Measurements from ENCODE around the gene GCAT.
"Not testable (repeated sequence)": the region's sequence is repeated elsewhere in the genome, so short reads cannot be mapped to it uniquely, and the experiment has no call there.

GCAT gene

DNA sequence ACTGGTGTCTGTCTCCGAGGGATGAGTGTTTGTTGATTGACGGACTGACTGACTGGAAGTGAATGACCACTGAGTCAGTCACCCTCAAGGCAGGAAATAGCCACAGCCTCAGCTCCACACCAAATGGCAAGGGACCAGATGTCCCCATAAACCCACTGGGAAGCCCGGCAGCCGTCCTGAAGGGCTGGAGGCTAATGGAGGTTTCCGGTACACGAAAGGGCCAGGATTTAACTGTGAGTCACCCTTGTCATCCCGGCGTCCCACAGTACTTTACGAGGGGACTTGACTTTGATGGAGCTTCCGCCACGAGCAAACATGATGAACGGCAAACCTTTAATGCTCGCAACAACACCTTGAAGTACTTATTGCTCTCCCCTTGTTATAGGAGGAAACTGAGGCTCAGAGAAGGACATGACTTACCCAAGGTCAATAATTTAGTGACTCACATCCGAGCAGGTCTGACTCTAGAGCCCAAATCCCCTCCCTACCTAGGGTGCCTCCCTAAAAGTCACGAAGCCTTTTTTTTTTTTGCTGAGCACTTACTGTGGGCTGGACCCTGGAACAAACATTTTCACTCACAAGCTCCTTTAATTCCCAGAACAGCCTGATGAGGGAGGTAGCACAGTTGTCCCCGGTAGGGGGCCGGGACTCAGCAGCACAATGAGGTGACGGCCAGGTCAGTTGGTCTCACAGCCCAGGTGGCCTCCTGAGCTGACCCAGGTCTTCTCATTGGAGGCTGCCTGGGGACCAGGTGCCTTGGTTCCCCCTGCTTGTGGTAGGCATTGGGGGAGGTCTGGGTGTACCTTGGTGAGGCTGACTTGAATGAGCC lies 25.2 kb upstream of the GCAT start:
- no peak for DNase-seq

DNA sequence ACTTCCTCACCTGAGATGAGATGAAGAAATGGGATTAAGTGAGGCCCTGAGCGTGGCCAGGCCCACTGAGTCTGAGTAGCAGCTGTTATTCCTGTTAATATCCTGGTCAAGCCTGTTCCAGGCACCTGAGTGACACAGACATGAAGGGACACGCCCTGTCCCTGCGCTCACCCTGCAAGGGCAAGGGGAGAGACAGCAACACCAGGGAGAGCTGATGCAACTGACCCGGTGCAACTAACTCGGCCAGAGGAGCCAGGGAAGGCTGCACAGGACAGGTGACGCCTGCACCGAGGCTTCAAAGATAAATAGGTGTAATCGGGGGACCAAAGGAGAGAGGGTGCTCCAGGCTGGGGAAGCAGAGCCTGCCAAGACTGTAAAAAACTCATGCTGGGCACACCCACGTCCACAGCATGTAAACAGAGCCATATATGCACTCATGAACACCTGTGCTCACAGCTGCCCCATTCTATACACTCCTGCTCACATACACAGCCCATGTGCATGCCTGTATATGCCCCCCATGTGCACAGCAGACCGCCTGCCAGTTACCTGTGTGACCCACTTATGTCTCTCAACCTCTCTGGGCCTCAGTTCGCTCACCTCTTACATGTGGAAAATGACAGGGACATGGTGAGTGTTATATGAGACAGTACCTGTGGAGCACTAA lies 22.8 kb upstream of the GCAT start:
- DNase-seq, result no peak

DNA sequence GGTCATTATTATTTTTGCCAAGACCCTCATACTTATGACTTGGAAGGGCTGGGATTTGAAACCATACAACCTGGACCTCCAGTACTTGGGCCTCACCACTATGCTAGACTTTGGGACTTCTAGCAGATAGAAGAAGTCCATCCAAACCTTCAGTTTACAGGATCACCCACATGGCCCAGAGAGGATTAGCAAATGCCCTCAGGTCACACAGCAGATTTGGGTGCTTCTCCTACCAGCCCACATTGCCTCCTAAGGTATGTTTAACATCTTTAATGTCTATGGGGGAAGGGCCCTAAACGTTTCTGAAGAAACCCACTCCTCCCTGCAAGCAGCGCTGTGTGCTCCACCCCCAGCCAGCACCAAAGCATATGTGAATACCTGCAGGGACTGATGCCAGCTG lies 17.5 kb upstream of the GCAT start:
- DNase-seq, result no peak

DNA sequence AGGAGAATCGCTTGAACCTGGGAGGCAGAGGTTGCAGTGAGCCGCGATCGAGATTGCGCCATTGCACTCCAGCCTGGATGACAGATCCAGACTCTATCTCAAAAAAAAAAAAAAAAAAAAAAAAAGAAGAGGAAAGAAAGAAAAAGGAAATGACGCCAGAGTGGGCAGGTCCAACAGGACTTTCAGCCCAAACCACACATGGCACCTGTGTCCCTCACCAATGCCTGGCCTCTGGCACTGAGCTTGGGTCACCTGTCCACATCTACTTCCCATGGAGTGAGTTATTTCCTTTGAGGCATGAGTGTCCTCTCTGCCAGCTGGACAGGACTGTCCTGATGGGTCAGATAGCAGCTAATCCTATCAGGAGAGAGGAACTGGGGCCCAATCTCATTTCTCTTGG lies 15.2 kb upstream of the GCAT start:
- DNase-seq, result no peak

DNA sequence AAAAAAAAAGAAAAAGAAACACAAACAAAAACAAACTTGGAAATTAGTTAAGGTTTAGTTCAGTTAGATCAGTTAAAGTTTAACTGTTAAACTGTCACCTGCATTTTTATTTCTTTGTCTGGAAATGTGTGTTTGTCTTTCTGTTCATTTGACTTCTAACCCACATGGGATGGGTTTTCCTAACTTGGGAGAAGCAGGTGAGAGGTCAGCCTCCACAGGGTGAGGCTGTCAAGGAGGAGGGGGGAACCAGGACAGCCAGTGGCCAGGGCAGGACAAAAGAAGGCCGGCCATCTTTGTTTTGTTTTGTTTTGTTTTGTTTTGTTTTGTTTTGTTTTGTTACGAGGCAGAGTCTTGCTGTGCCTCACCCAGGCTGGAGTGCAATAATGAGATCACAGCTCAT lies 13.4 kb upstream of the GCAT start:
- no peak for DNase-seq

DNA sequence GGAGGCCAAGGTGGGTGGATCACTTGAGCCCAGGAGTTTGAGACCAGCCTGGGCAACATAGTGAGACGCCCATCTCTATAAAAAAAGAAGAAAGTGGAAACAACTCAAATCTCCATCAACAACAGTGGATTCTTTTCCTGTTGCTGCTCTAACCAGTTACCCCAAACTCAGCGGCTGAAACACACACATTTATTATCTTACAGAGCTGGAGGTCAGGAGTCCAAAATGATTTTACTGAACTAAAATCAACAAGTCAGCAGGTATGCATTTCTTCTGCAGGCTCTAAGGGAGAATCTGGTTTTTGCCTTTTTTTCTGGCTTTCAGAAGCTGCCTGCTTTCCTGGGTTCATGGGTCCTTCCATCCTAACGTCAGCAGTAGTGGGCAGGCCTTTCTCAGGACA lies 11.7 kb upstream of the GCAT start:
- DNase-seq, result no peak

DNA sequence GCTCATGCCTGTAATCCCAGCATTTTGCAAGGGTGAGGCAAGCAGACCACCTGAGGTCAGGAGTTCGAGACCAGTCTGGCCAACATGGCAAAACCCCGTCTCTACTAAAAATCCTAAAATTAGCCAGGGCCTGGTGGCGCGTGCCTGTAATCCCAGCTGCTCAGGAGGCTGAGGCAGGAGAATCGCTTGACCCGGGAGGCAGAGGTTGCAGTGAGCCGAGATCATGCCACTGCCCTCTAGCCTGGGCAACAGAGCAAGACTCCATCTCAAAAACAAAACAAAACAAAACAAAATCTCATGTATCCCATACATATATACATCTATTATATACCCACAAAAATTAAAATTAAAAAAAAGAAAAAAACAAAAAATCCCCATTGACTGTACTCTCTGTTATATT lies 10.5 kb upstream of the GCAT start:
- not testable (repeated sequence) for DNase-seq

DNA sequence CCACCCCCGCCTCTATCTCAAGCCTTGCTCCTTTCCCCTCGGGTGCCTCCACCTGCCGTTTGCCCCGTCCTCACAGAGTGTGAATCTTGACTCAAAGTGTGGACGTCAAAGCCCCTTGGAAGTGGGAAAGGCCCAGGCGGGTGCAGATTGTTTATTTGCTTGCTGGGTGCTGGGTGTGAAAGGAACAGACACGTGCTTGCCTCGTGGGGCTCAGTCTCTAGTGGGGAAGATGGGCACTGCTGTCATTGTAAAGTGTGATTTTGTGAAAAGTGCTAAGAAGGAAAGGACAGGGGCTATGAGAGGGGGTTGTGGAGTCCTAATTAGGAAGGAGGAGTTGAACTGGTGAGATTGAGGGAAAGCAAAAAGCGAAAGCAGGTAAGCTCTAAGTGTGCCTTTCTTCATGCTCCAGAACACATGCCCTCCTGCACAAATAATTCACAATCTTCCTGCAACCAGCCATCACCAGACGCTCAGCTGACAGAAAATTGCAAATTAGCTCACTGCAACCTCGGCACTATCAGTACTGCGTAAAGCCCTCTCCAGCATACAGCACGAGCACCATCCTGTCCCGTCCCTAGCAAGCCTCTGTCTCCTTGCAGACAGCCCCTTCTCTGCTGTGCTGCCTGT lies 9.7 kb upstream of the GCAT start:
- DNase-seq, result no peak

DNA sequence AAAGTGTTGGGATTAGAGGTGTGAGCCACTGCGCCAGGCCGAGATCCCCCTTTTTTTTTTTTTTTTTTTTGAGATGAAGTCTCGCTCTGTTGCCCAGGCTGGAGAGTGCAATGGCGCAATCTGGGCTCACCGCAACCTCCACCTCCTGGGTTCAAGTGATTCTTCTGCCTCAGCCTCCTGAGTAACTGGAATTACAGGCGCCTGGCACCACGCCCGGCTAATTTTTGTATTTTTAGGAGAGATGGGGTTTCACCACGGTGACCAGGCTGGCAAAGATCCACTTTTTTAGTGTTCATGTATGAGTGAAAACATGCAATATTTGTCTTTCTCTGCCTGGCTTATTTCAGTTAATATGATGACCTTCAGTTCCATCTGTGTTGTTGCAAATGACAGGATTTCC lies 7.8 kb upstream of the GCAT start:
- DNase-seq, result not testable (repeated sequence)

DNA sequence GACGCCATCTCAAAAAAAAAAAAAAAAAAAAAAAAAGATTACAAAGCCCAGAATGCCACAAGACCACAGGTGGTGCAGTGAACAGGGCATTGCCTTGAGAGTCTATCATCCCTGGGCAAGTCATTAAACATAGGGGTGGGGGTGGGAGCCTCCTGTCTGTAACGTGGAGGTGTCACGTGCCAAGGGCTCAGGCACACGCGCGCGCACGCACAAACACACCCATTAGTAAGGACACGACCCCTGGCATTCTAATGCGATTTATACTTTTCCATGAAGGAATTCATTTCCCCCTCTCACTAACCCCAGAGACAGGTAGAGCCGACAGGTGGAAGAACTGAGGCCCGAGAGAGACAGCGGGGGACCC lies 5.8 kb upstream of the GCAT start:
- DNase-seq, result no peak

DNA sequence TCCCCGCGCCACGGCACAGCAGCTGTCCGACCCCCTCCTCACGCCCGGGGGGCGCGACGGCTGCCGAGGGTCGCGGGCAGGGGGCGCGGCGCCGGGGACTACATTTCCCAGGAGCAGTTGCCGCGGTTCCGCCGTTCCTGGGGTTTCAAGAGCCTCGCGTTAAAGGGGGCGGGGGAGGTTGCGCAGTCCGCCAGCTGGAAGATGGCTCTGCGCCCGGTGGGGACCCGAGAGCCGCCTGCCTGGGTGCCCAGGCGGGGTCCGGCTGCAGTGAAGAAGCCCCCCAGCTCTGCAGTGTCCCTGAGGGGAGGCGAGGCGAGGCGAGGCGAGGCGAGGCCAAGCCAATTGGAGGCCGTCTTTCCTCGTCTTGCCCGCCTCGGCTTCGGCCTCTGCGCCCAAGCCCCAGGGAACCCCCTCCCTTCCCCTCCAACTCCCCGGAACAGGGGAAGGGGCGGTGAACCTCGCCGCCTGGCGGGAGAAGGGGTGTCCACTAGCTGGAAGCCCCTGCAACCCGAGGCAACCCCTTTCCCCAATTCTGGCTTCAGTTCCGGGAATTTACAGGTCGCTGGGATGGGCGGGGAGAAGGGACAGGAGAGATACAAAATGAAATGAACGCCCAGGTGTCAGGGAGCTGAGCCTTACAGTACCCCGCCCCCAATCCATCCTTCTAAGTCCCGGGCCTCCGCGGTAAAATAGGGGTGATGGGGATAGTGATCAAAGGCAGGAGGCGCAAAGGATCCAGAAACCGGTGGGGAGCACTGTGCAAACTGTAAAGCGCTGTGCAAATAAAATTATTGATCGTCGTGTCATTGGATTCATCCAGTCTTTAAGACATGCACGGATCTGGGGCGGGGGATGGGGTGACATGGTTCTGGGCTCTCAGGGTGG lies 5.2 kb upstream of the GCAT start:
- peak in 3 of 4 experiments; percentile 49 to 80 (median 73) for DNase-seq

DNA sequence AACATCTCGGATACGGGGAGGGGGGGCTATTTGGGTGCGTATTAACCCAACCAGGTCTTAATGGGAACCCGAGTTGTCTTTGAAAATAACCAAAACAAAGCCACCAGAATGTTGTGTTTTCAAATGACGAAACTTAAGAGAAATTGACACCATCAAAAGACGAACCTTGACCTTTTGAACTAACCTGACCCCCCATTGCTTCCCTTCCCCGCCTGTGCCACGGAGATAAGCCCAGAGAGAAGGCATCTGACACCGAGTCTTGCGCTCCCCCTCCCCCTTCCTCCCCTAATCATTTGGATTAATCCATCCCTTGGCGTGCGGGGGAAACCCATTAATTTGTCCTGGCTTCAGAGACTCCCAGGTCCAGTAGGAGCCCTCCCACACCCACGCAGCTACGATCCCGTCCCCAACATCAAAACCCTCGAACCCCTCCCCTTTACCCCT lies 4.5 kb upstream of the GCAT start:
- no peak for DNase-seq

DNA sequence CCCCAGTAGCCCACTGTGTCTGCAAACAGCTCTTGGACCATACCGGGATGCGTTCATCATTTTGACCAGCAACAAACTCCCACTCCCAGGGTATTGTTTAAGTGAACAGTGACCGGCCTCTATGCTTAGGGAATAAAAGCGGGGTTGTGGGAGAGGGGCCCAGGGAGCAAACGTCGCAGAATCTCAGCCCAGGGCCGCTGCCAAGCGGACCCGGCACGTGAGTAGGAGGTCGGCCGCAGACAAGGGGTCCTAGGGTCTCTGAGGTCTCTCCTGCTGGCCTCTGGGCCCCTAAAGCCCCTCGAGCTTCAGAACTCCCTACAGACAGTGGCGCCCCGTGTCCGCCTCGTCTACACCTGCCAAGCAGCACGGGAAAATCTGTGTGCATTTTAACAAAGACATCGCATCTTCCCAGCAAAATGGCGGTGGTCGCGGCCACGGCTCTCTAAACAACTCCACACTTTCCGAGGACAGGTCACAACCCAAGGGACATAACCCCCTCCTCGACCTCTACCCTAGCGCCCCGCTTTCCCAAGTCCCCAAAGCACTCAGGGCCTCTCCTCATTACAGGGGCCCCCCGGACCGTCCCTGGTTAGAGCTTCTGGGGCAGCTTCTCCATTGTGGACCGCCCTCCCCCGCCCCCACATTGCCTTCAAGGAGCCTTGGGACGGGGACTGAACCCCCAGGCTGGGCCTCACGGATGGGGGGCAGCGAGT lies 3.9 kb upstream of the GCAT start:
- DNase-seq, result no peak

DNA sequence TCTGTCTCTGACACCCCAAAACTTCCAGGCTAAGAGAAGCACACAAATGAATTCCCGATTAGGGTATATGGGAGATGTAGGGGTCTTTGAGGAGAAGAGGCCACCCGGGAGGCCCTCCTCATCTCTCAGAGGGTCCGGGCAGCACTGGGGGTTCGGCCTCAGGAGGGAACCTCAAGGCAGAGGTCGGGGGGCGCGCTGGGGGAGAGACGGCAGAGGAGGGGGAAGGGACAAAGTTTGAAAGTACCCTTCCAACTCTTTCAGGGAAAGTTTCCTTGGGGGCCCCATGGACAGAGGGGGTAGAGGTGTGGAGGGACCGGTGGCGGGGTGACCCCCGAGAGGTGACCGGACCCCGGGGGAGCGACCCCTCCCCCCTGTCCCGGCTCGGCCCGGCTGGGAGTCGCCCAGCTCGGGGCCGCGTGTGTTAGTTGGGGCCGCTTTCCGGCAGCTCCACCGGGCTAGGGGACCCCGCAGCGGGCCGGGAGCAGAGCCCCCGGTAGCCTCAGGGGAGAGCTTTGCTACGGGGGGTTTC lies 3.3 kb upstream of the GCAT start:
- DNase-seq, result peak in 2 of 4 experiments; percentile 27 to 39

DNA sequence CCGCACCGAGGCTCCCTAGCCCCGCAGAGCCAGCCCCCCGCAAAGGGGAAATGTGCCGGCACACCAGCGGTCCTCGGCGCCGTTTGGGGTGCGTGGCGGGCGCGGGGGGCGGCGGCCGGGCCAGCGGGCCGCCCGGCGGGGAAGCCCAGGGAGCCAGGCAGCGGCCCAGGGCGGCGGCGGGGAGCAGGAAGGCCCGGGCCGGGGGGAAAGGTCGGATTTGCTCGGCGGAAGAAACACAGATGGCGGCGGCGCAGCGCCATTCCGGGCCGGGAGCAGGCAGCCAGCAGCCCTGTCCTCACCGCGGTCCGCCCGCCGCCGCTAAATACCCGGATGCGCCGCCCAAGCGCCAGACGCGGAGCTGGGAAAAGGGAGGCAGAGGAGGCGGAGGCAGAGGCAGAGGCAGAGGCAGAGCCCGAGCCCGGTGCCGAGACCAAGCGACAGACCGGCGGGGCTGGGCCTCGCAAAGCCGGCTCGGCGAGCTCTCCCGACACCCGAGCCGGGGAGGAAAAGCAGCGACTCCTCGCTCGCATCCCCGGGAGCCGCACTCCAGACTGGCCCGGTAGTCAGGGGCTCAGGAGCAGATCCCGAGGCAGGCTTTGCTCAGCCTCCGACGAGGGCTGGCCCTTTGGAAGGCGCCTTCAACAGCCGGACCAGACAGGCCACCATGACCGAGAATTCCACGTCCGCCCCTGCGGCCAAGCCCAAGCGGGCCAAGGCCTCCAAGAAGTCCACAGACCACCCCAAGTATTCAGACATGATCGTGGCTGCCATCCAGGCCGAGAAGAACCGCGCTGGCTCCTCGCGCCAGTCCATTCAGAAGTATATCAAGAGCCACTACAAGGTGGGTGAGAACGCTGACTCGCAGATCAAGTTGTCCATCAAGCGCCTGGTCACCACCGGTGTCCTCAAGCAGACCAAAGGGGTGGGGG lies 2.6 kb upstream of the GCAT start:
- DNase-seq, result peak; percentile 82 to 93 (median 90)

DNA sequence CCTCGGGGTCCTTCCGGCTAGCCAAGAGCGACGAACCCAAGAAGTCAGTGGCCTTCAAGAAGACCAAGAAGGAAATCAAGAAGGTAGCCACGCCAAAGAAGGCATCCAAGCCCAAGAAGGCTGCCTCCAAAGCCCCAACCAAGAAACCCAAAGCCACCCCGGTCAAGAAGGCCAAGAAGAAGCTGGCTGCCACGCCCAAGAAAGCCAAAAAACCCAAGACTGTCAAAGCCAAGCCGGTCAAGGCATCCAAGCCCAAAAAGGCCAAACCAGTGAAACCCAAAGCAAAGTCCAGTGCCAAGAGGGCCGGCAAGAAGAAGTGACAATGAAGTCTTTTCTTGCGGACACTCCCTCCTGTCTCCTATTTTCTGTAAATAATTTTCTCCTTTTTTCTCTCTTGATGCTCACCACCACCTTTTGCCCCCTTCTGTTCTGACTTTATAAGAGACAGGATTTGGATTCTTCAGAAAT lies 1.9 kb upstream of the GCAT start:
- no peak for DNase-seq

DNA sequence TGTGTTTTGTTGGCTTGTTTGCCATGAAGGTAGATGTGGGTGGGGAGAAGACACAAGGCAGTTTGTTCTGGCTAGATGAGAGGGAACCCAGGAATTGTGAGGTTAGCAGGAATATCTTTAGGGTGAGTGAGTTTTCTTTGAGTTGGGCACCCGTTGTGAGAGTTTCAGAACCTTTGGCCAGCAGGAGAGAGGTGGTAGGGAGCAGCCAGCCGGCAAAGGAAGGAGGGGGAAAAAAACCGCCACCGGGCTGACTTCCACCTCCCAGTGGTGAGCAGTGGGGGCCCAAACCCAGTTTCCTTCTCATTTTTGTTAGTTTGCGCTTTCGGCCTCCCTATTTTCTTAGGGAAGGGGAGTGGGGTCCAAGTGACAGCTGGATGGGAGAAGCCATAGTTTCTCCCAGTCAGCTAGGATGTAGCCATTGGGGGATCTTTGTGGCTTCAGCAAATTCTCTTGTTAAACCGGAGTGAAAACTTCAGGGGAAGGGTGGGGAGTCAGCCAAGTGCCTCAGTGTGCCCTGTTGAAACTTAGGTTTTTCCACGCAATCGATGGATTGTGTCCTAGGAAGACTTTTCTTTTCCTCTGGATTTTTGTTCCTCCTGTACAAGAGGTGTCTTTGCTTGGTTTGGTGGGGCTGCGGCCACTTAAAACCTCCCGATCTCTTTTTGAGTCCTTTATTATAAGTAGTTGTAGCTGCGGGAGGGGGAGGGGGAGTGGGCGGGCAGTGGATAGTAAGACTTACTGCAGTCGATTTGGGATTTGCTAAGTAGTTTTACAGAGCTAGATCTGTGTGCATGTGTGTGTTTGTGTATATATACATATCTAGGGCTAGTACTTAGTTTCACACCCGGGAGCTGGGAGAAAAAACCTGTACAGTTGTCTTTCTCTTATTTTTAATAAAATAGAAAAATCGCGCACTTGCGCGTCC lies 1.1 kb upstream of the GCAT start:
- peak in 3 of 4 experiments; percentile 20 to 55 (median 31) for DNase-seq

DNA sequence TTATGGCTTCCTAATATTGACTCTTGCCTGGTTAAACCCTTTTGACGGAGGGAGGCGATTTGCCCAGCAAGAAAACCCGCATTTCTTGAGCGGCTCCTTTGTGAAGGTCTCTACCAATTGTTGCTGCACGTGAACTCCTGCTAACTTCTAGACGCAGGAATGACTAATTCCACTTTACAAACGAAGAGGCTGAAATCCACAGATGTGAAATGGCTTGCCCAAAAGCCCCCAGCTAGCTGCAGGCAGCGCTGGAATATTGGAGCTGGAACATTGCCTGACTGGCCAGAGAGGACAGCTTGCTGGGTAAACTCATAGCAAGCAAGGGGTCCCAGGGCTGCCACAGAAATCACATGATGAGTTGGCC lies 542 bp downstream of the GCAT start:
- no peak for DNase-seq

DNA sequence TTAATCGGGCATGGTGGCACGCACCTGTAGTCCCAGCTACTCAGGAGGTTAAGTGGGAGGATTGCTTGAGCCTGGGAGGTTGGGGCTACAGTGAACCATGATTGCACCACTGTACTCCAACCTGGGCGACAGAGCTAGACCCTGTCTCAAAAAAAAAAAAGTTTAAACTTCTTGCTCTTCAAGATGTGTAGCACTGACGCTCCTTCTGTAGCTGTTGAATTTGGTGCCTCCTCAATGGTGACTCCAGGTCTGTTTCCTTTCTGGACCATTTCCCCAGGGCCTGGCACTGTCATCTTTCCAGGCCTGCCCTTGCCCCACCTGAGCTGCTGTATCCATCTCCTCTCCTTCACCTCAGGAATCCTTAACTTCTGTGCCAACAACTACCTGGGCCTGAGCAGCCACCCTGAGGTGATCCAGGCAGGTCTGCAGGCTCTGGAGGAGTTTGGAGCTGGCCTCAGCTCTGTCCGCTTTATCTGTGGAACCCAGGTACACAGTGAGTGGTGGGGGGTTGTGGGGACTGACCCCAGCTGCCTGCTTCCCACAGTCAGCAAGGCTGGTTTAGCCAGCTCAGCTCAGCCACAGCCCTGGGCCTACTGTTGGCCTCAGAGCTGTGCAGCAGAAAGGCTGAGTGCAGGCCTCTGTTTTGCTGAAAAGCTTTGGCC lies 2.1 kb downstream of the GCAT start:
- no peak for DNase-seq

All from suppressor macrophage (primary cell).